ENCODE results near the gene CFLAR.

Gene CFLAR

DNA sequence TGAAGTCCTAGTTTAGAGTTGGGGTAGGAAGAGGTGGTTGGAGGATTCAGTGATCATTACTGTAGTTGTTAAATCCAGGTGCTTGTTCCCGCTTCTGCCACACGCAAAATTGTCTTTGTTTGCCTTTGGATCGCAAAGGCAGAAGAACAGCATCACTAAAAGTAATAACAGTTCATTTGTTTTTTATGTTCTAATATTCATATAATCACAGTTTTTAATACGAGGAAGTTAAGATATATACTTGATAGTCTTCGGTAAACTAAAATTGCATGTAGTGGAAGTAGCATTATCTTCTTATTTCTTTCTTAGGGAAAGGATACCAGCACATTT is 43.8 kb upstream of the CFLAR start:
- no peak for TF ChIP-seq TCF4 (CRISPR knock-in tag; IDR thresholded peaks at IDR 0.05; ENCODE audit: borderline replicate concordance)
- no peak for TF ChIP-seq ZNF565 (CRISPR knock-in tag; conservative IDR thresholded peaks at IDR 0.05; ENCODE audit: low read depth)
- no peak for TF ChIP-seq GLIS3 (CRISPR knock-in tag; IDR thresholded peaks at IDR 0.05)
- TF ChIP-seq, protein P1, sequence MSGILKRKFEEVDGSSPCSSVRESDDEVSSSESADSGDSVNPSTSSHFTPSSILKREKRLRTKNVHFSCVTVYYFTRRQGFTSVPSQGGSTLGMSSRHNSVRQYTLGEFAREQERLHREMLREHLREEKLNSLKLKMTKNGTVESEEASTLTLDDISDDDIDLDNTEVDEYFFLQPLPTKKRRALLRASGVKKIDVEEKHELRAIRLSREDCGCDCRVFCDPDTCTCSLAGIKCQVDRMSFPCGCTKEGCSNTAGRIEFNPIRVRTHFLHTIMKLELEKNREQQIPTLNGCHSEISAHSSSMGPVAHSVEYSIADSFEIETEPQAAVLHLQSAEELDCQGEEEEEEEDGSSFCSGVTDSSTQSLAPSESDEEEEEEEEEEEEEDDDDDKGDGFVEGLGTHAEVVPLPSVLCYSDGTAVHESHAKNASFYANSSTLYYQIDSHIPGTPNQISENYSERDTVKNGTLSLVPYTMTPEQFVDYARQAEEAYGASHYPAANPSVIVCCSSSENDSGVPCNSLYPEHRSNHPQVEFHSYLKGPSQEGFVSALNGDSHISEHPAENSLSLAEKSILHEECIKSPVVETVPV (CRISPR knock-in tag; IDR thresholded peaks at IDR 0.05), result no peak
- no peak for TF ChIP-seq ZNF8 (CRISPR knock-in tag; IDR thresholded peaks at IDR 0.05)
- TF ChIP-seq ZFP3 (CRISPR knock-in tag; IDR thresholded peaks at IDR 0.05), result no peak
- TF ChIP-seq, protein P2, sequence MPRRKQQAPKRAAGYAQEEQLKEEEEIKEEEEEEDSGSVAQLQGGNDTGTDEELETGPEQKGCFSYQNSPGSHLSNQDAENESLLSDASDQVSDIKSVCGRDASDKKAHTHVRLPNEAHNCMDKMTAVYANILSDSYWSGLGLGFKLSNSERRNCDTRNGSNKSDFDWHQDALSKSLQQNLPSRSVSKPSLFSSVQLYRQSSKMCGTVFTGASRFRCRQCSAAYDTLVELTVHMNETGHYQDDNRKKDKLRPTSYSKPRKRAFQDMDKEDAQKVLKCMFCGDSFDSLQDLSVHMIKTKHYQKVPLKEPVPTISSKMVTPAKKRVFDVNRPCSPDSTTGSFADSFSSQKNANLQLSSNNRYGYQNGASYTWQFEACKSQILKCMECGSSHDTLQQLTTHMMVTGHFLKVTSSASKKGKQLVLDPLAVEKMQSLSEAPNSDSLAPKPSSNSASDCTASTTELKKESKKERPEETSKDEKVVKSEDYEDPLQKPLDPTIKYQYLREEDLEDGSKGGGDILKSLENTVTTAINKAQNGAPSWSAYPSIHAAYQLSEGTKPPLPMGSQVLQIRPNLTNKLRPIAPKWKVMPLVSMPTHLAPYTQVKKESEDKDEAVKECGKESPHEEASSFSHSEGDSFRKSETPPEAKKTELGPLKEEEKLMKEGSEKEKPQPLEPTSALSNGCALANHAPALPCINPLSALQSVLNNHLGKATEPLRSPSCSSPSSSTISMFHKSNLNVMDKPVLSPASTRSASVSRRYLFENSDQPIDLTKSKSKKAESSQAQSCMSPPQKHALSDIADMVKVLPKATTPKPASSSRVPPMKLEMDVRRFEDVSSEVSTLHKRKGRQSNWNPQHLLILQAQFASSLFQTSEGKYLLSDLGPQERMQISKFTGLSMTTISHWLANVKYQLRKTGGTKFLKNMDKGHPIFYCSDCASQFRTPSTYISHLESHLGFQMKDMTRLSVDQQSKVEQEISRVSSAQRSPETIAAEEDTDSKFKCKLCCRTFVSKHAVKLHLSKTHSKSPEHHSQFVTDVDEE (CRISPR knock-in tag; IDR thresholded peaks at IDR 0.05), result no peak
- peak; percentile 47 for ATAC-seq

DNA sequence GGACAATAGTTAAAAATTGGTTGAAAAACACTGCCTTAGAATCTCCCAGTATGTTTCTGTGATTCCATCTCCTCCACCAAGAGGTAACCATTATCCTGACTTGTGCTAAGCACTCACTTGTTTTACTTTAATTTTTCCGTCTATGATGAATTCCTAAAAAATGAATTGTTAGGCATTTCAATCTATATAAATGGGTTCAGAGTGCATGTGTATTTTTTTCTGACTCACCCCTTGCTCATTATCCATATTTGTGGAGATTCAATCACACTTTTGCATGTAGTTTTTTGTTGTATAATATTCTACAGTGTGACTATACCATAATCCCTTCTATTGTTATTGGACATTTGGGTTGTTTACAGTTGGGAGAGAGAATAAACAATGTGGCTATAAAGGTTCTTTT is 42.9 kb upstream of the CFLAR start:
- TF ChIP-seq TCF4 (CRISPR knock-in tag; IDR thresholded peaks at IDR 0.05; ENCODE audit: borderline replicate concordance) (no peak), ARNTL (CRISPR knock-in tag; IDR thresholded peaks at IDR 0.05; ENCODE audit: borderline replicate concordance, low read depth) (no peak), SNAI2 (CRISPR knock-in tag; IDR thresholded peaks at IDR 0.05) (no peak), TOX (CRISPR knock-in tag; IDR thresholded peaks at IDR 0.05; ENCODE audit: borderline replicate concordance) (no peak), OSR1 (CRISPR knock-in tag; IDR thresholded peaks at IDR 0.05) (no peak), ZC3H10 (CRISPR knock-in tag; IDR thresholded peaks at IDR 0.05) (no peak), ISL1 (CRISPR knock-in tag; IDR thresholded peaks at IDR 0.05) (no peak), ESRRG (CRISPR knock-in tag; IDR thresholded peaks at IDR 0.05) (no peak), PPARA (CRISPR knock-in tag; IDR thresholded peaks at IDR 0.05; ENCODE audit: borderline replicate concordance) (no peak)
- TF ChIP-seq, protein P3, sequence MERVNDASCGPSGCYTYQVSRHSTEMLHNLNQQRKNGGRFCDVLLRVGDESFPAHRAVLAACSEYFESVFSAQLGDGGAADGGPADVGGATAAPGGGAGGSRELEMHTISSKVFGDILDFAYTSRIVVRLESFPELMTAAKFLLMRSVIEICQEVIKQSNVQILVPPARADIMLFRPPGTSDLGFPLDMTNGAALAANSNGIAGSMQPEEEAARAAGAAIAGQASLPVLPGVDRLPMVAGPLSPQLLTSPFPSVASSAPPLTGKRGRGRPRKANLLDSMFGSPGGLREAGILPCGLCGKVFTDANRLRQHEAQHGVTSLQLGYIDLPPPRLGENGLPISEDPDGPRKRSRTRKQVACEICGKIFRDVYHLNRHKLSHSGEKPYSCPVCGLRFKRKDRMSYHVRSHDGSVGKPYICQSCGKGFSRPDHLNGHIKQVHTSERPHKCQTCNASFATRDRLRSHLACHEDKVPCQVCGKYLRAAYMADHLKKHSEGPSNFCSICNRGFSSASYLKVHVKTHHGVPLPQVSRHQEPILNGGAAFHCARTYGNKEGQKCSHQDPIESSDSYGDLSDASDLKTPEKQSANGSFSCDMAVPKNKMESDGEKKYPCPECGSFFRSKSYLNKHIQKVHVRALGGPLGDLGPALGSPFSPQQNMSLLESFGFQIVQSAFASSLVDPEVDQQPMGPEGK (CRISPR knock-in tag; IDR thresholded peaks at IDR 0.05; ENCODE audit: borderline replicate concordance), result no peak
- TF ChIP-seq, protein P4, sequence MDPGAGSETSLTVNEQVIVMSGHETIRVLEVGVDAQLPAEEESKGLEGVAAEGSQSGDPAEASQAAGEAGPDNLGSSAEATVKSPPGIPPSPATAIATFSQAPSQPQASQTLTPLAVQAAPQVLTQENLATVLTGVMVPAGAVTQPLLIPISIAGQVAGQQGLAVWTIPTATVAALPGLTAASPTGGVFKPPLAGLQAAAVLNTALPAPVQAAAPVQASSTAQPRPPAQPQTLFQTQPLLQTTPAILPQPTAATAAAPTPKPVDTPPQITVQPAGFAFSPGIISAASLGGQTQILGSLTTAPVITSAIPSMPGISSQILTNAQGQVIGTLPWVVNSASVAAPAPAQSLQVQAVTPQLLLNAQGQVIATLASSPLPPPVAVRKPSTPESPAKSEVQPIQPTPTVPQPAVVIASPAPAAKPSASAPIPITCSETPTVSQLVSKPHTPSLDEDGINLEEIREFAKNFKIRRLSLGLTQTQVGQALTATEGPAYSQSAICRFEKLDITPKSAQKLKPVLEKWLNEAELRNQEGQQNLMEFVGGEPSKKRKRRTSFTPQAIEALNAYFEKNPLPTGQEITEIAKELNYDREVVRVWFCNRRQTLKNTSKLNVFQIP (CRISPR knock-in tag; IDR thresholded peaks at IDR 0.05; ENCODE audit: borderline replicate concordance, low read depth), result no peak
- TF ChIP-seq, protein P5, sequence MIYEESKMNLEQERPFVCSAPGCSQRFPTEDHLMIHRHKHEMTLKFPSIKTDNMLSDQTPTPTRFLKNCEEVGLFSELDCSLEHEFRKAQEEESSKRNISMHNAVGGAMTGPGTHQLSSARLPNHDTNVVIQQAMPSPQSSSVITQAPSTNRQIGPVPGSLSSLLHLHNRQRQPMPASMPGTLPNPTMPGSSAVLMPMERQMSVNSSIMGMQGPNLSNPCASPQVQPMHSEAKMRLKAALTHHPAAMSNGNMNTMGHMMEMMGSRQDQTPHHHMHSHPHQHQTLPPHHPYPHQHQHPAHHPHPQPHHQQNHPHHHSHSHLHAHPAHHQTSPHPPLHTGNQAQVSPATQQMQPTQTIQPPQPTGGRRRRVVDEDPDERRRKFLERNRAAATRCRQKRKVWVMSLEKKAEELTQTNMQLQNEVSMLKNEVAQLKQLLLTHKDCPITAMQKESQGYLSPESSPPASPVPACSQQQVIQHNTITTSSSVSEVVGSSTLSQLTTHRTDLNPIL (CRISPR knock-in tag; IDR thresholded peaks at IDR 0.05; ENCODE audit: low read depth), result no peak
- TF ChIP-seq, protein P1 (CRISPR knock-in tag; IDR thresholded peaks at IDR 0.05), result no peak
- TF ChIP-seq, protein P2 (CRISPR knock-in tag; IDR thresholded peaks at IDR 0.05), result no peak
- no peak for ATAC-seq
